Neural crest cell (in vitro differentiated cells): ENCODE measurements around the gene ZNF296. TPM values are rescaled to one million over a fixed set of nuclear protein-coding genes. Genes with fewer than 3 reads are reported as not detected.

Source experiments
- DNase-seq: peaks from one replicate; pipeline ENCODE4 v3.0.0; 2021; ENCODE audit warnings: low read depth, mixed read lengths, low spot score
- H3K27ac Mint-ChIP-seq: one replicate; pipeline ENCODE4 v1.8.0; 2021; ENCODE audit warnings: mild to moderate bottlenecking, mixed read lengths; ENCODE audit not compliant: unreplicated experiment
- H3K27me3 Mint-ChIP-seq: 2 replicates; pipeline ENCODE4 v1.8.0; 2021; ENCODE audit warnings: low read depth, mild to moderate bottlenecking, mixed read lengths
- H3K36me3 Mint-ChIP-seq: 2 replicates; pipeline ENCODE4 v1.8.0; 2021; ENCODE audit warnings: low read depth, mild to moderate bottlenecking, mixed read lengths
- H3K4me1 Mint-ChIP-seq: 2 replicates; pipeline ENCODE4 v1.8.0; 2021; ENCODE audit warnings: mixed read lengths
- H3K4me3 Mint-ChIP-seq: one replicate; pipeline ENCODE4 v1.8.0; 2021; ENCODE audit warnings: mild to moderate bottlenecking, mixed read lengths
- H3K9me3 Mint-ChIP-seq: 2 replicates; pipeline ENCODE4 v1.8.0; 2021; ENCODE audit warnings: mixed read lengths
- total RNA-seq: library from RNA; stranded (reverse); gene quantifications from 2 replicates; pipeline ENCODE4 v1.2.1, GENCODE V29; 2021
- TF ChIP-seq, protein P1 (sequence below): fragments of 200-600 bp; sonication (generic); conservative IDR thresholded peaks from 2 replicates; pipeline ENCODE4 v1.5.0; 2021; ENCODE audit warnings: antibody characterized with exemption, mild to moderate bottlenecking

The ZNF296 gene
- total RNA-seq, 1 donor from 2014 or later = 1.2 TPM

DNA sequence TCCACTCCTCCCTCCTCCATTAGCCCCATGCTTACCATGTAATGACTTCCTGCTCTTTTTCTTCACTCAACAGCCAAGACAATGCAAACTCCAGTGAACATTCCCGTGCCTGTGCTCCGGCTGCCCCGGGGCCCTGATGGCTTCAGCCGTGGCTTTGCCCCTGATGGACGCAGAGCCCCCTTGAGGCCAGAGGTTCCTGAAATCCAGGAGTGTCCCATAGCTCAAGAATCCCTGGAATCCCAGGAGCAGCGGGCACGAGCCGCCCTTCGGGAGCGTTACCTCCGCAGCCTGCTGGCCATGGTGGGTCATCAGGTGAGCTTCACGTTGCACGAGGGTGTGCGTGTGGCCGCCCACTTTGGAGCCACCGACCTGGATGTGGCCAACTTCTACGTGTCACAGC is 13.8 kb upstream of the ZNF296 start:
- DNase-seq = no peak
- Mint-ChIP-seq H3K27me3 (peaks cover 4% of the 10 kb centered on the region), H3K9me3 (no peaks in the 10 kb centered on the region), H3K4me1 (peaks cover 38% of the 10 kb centered on the region), H3K27ac (no peak overlapping the region), H3K36me3 (peaks cover 3% of the 10 kb centered on the region), H3K4me3 (peak overlapping the region; percentile 64)
- TF ChIP-seq, protein P1, sequence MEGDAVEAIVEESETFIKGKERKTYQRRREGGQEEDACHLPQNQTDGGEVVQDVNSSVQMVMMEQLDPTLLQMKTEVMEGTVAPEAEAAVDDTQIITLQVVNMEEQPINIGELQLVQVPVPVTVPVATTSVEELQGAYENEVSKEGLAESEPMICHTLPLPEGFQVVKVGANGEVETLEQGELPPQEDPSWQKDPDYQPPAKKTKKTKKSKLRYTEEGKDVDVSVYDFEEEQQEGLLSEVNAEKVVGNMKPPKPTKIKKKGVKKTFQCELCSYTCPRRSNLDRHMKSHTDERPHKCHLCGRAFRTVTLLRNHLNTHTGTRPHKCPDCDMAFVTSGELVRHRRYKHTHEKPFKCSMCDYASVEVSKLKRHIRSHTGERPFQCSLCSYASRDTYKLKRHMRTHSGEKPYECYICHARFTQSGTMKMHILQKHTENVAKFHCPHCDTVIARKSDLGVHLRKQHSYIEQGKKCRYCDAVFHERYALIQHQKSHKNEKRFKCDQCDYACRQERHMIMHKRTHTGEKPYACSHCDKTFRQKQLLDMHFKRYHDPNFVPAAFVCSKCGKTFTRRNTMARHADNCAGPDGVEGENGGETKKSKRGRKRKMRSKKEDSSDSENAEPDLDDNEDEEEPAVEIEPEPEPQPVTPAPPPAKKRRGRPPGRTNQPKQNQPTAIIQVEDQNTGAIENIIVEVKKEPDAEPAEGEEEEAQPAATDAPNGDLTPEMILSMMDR = no peak

DNA sequence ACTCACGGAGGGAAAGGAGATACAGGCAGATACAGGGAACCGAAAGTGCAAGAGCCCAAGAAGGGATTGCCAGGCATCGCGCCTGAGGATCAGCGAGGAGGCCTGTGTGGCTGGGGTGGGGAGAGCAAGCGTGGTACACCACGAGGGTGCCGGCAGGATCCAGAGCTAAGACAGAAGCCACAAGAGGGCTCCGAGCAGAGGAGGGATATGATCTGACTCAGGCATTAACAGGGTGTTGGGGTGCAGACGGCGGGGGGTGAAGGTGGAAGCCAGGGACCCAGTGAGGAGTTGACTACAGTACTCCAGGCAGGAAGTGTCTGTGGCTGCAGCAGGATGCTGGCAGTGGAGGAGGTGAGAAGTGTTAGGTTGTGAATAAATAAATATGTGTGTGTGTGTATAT is 11.3 kb upstream of the ZNF296 start:
- peaks cover 19% of the 10 kb centered on the region for H3K4me1 Mint-ChIP-seq
- H3K36me3 Mint-ChIP-seq = peaks cover 3% of the 10 kb centered on the region
- no peaks in the 10 kb centered on the region for H3K9me3 Mint-ChIP-seq
- peak overlapping the region; percentile 45 for H3K4me3 Mint-ChIP-seq
- TF ChIP-seq, protein P1 = no peak
- H3K27me3 Mint-ChIP-seq = peaks cover under 1% of the 10 kb centered on the region
- no peak overlapping the region for H3K27ac Mint-ChIP-seq
- no peak for DNase-seq

DNA sequence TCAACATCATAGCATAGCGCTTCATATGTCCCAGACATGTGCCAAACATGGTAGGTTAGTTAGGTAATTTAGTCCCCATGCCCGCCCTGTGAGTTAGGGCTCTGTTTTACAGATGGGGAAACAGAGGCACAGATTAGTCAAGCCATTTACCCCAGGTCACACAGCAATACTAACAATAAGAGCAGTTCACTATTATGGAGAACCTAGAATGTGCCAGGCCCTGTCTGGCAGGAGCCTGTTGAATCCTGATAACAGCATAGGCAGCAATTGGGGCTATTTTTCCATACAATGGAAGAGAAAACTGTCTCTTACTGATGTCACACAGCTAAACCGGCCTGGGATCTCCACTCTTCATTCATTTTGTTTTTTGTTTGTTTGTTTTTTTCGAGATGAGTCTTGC is 10.2 kb upstream of the ZNF296 start:
- no peak for DNase-seq
- Mint-ChIP-seq H3K27me3 (no peaks in the 10 kb centered on the region), H3K36me3 (peaks cover 7% of the 10 kb centered on the region), H3K4me1 (peaks cover 21% of the 10 kb centered on the region), H3K9me3 (no peaks in the 10 kb centered on the region), H3K4me3 (peak overlapping the region; percentile 33), H3K27ac (no peak overlapping the region)
- TF ChIP-seq, protein P1 = no peak

DNA sequence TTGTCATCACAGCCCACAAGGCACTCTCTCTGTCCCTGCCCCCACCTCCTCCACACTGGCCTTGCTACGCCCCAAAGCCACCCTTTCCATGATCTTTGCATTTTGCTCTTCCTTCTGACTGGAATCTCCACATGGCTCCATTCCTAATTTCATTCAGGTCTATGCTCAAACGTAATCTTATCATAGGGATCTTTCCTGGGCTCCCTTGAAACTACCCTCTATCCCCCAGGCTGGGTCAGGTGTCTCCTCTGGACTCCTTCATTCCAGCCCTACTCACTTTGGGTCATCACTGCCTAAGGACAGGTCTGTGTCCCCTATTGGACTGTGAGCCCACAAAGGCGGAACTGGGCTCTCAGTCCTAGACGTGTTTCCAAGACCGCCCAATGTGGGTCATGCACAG is 5.9 kb upstream of the ZNF296 start:
- Mint-ChIP-seq H3K27ac (no peak overlapping the region), H3K27me3 (peaks cover 10% of the 10 kb centered on the region), H3K4me3 (peak overlapping the region; percentile 73), H3K9me3 (no peaks in the 10 kb centered on the region), H3K36me3 (peaks cover 7% of the 10 kb centered on the region), H3K4me1 (peaks cover 21% of the 10 kb centered on the region)
- DNase-seq = no peak
- TF ChIP-seq, protein P1 = no peak

DNA sequence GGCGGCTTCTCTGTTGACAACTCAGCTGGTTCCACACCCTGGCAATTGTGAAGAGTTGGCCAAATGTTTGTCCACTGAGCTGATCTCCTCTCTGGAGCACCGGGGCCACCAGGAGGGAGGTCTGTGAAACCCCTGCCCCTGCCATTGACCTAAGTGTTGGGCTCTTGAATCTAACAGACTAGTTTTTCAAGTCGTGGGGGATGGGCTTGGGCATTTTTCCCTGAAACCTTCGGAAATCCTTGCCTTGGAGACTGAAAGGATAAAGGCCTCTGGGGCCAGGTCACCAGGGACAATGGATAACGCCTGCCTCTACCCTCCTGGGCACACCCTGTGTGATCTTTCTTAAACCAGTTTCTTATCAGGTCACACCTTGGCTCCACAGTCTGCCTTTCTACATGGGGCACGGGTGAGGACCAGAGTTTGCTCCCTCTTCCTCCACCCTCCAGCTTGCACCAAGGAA is 3.7 kb upstream of the ZNF296 start:
- no peak for DNase-seq
- H3K36me3 Mint-ChIP-seq = peaks cover 5% of the 10 kb centered on the region
- H3K27me3 Mint-ChIP-seq = peaks cover 31% of the 10 kb centered on the region
- TF ChIP-seq, protein P1 = no peak
- H3K9me3 Mint-ChIP-seq = no peaks in the 10 kb centered on the region
- H3K4me3 Mint-ChIP-seq = peak overlapping the region; percentile 98
- peaks cover 29% of the 10 kb centered on the region for H3K4me1 Mint-ChIP-seq
- peak overlapping the region; percentile 97 for H3K27ac Mint-ChIP-seq
